IPS-18c (cell line): ENCODE data around the gene TLCD2.

Source experiments
- H3K4me3 ChIP-seq: 2 replicates; pipeline ENCODE4 v1.7.0; 2013; ENCODE audit warnings: low read depth, mild to moderate bottlenecking, low read length, moderate library complexity; ENCODE audit not compliant: insufficient read depth
- H3K9me3 ChIP-seq: one replicate; pipeline ENCODE4 v1.6.1; 2013; ENCODE audit warnings: mild to moderate bottlenecking, low read length, moderate library complexity; ENCODE audit not compliant: control insufficient read depth, insufficient read depth

TLCD2 gene

GRCh38 chr17:1737531-1738291, 27.5 kb upstream of the TLCD2 start:
- peaks cover 2% of the 10 kb centered on the region for H3K9me3 ChIP-seq
- H3K4me3 ChIP-seq: no peak overlapping the region

- Histone ChIP-seq H3K4me3 (no peak overlapping the region), H3K9me3 (no peaks in the 10 kb centered on the region)
These were observed 26.4 kb upstream of the TLCD2 start for GRCh38 chr17:1736348-1737281.

DNA sequence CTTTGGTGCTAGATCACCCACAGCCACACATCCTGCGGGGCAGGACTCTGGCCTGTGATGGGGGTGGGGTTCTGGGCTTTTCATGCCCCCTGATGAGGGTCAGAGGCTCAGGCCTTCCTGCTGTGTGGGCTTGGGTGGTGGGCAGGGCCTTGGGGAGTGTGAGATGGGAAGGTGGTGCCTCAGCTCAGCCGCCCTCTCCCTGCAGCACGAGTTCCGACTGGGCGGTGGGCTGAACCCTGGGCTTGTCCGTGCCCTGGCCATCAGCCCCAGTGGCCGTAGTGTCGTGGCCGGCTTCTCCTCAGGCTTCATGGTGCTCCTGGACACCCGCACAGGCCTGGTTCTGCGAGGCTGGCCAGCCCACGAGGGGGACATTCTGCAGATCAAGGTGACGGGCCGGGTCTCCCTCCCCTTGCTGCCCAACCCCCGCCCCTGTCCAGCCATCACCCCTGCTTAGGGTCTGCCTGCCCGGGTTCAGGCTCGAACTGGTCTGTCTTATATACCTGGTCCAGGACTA, 25.7 kb upstream of the TLCD2 start:
- H3K4me3 ChIP-seq: no peak overlapping the region
- H3K9me3 ChIP-seq: no peaks in the 10 kb centered on the region

DNA sequence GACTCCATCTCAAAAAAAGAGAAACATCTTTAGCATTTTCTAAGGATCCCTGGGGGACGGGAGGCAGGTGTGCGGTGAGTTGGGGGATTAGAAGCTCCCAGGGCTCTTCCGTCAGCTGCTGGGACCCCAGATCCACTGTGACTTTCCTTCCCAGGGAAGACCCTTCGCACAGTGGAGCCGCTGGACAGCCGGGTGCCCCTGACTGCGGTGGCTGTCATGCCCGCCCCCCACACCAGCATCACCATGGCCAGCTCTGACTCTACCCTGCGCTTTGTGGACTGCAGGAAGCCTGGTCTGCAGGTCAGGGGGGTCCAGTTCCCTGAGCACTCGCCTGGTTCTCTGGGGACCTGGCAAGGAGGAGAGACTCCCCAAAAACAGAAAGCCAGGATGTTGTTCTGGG, 25.2 kb upstream of the TLCD2 start:
- no peak overlapping the region for H3K4me3 ChIP-seq

GRCh38 chr17:1733759-1734158, 23.6 kb upstream of the TLCD2 start:
- no peak overlapping the region for H3K4me3 ChIP-seq
- H3K9me3 ChIP-seq: no peaks in the 10 kb centered on the region

More for the DNA sequence above, 25.2 kb upstream of the TLCD2 start:
- no peaks in the 10 kb centered on the region for H3K9me3 ChIP-seq

DNA sequence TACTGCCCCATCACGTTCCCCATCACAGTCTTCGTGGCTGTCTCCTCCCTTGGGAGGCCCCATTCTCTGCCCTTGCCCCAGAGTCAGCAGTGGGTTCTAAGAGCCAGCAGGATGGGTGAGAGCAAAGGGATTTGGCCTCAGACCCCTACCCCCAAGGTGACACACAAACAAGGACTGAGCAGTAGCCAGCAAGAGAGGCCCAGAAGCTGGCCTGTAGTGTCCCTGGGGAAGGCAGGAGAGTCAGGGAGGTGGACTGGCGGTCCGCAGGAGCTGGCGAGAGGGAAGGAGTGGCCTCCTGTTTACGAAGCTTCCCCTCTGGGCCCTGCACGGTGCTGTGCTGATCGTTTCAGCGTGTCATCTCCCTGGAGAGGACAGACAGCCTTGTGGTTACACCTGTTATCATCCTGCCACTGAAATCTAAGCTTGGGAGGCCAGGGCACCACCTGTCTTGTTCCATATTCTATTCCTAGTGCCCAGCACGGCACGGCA, 22.7 kb upstream of the TLCD2 start:
- Histone ChIP-seq H3K9me3 (no peaks in the 10 kb centered on the region), H3K4me3 (no peak overlapping the region)

DNA sequence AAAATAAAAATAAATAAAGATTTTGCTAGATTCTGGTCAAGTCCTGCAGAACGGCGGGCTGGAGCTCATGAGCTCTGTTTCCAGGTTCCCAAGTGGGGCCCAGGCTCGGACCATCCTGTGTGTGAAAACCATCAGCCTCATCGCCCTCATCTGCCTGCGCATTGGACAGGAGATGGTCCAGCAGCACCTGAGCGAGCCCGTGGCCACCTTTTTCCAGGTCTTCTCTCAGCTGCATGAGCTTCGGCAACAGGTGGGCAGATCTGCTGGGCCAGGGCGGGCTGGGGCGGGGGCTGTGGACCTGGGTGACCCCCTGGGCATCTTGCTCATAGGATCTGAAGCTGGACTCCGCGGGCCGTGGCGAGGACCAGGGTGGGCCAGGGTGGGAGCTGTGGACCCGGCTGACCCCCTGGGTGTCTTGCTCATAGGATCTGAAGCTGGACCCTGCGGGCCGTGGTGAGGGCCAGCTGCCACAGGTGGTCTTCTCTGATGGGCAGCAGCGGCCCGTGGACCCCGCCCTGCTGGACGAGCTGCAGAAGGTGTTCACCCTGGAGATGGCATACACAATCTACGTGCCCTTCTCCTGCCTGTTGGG, 22.2 kb upstream of the TLCD2 start:
- Histone ChIP-seq H3K9me3 (no peaks in the 10 kb centered on the region), H3K4me3 (no peak overlapping the region)

DNA sequence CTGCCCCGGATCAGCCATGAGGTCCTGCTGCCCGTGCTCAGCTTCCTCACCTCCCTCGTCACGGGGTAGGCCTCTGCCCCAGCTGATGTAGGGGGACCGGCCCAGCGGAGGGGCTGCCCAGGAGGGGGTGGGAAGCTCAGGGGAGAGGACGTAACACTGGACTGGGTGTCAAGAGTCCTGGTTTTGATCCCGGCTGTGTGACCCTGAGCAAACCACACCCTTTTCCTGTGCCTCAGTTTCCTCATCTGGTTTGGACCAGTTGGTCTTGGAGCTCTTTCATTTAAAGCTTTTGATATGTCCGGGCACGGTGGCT, 21.0 kb upstream of the TLCD2 start:
- Histone ChIP-seq H3K4me3 (no peak overlapping the region), H3K9me3 (no peaks in the 10 kb centered on the region)

DNA sequence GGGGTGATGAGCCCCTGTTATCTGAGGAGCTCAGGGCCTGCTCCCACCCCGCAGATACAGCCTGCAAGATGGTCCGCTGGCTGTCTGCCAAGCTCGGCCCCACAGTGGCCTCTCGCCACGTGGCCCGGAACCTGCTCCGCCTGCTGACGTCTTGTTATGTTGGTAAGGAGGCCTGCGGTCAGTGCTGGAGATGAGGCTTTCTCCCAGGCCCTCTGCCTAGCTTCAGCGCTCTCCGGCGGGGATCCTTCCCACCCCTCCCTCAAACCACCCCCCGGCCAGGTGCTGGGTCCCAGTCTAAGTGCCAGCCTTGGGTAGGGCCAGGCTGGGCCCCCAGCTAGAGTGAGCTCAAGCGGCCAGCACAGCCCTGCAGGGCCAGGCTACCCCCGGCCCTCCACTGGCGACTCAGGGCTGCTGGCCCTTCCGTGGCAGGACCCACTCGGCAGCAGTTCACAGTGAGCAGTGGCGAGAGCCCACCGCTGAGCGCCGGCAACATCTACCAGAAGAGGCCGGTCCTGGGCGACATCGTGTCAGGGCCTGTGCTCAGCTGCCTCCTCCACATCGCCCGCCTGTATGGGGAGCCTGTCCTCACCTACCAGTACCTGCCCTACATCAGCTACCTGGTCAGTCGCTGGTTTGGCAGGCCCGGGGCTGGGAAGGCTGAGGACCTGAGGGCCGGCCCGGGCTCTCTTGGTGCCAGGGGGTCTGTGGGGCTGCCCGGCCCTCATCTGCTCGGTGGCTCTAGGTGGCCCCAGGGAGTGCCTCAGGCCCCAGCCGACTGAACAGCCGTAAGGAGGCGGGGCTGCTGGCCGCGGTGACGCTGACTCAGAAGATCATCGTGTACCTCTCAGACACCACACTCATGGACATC, 20.4 kb upstream of the TLCD2 start:
- Histone ChIP-seq H3K4me3 (no peak overlapping the region), H3K9me3 (no peaks in the 10 kb centered on the region)

GRCh38 chr17:1729966-1730325, 19.8 kb upstream of the TLCD2 start:
- Histone ChIP-seq H3K9me3 (no peaks in the 10 kb centered on the region), H3K4me3 (no peak overlapping the region)

DNA sequence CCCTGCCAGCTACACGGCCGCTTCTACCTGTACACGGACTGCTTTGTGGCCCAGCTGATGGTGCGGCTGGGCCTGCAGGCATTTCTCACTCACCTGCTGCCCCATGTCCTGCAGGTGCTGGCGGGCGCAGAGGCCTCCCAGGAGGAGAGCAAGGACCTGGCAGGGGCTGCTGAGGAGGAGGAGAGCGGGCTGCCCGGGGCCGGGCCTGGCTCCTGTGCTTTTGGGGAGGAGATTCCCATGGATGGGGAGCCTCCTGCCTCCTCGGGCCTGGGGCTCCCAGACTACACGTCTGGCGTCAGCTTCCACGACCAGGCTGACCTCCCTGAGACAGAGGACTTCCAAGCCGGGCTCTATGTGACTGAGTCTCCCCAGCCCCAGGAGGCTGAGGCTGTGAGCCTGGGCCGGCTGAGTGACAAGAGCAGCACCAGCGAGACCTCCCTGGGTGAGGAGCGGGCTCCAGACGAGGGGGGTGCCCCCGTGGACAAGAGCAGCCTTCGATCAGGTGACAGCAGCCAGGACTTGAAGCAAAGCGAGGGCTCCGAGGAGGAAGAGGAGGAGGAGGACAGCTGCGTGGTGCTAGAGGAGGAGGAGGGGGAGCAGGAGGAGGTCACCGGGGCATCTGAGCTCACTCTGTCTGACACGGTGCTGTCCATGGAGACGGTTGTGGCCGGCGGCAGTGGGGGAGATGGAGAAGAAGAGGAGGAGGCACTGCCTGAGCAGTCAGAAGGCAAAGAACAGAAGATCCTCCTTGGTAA, 17.9 kb upstream of the TLCD2 start:
- no peak overlapping the region for H3K4me3 ChIP-seq
- H3K9me3 ChIP-seq: no peaks in the 10 kb centered on the region

GRCh38 chr17:1727258-1727789, 17.1 kb upstream of the TLCD2 start:
- Histone ChIP-seq H3K4me3 (no peak overlapping the region), H3K9me3 (no peaks in the 10 kb centered on the region)

GRCh38 chr17:1726626-1727257, 16.6 kb upstream of the TLCD2 start:
- Histone ChIP-seq H3K4me3 (no peak overlapping the region), H3K9me3 (no peaks in the 10 kb centered on the region)

- peak overlapping the region; percentile 71; the same call in 1 of the 2 replicates for H3K4me3 ChIP-seq
These were observed 15.7 kb upstream of the TLCD2 start for GRCh38 chr17:1725642-1726511.

More at GRCh38 chr17:1725642-1726511, 15.7 kb upstream of the TLCD2 start:
- no peaks in the 10 kb centered on the region for H3K9me3 ChIP-seq
